Karpas-422 (cell line): ENCODE results near the gene EPHA2. TPM values are rescaled to one million over a fixed set of nuclear protein-coding genes. Genes with fewer than 3 reads are reported as not detected.

Experiments
- DNase-seq: peaks from one replicate; pipeline ENCODE4 v3.0.0-alpha.2; 2015
- H2AFZ ChIP-seq: fragments of 200-600 bp; sonication (generic); 2 replicates; pipeline ENCODE4 v1.6.1; 2014; ENCODE audit warnings: antibody characterized with exemption, low read length, mixed read lengths
- H3K27ac ChIP-seq: fragments of 200-600 bp; sonication (generic); 2 replicates; pipeline ENCODE4 v1.5.1; 2014; ENCODE audit warnings: mild to moderate bottlenecking, low read length, moderate library complexity
- H3K27me3 ChIP-seq: fragments of 200-600 bp; sonication (generic); 2 replicates; pipeline ENCODE4 v1.6.1; 2014; ENCODE audit warnings: low read length, mixed read lengths
- H3K36me3 ChIP-seq: fragments of 200-600 bp; sonication (generic); 2 replicates; pipeline ENCODE4 v1.6.1; 2014; ENCODE audit warnings: low read length, mixed read lengths; ENCODE audit not compliant: insufficient read depth
- H3K4me1 ChIP-seq: fragments of 200-600 bp; sonication (generic); 2 replicates; pipeline ENCODE4 v1.6.1; 2014; ENCODE audit warnings: mild to moderate bottlenecking, low read length, mixed read lengths
- H3K4me2 ChIP-seq: fragments of 200-600 bp; sonication (generic); 2 replicates; pipeline ENCODE4 v1.6.1; 2014; ENCODE audit warnings: low read length, low read depth, mild to moderate bottlenecking; ENCODE audit not compliant: poor library complexity, severe bottlenecking
- H3K4me3 ChIP-seq: fragments of 200-600 bp; sonication (generic); 2 replicates; pipeline ENCODE4 v1.5.1; 2014; ENCODE audit warnings: mild to moderate bottlenecking, antibody characterized with exemption, low read length, mixed read lengths
- H3K79me2 ChIP-seq: fragments of 200-600 bp; sonication (generic); 2 replicates; pipeline ENCODE4 v1.6.1; 2014; ENCODE audit warnings: mild to moderate bottlenecking, low read length, mixed read lengths
- H3K9ac ChIP-seq: fragments of 200-600 bp; sonication (generic); 2 replicates; pipeline ENCODE4 v1.6.0; 2014; ENCODE audit warnings: low read length
- H3K9me2 ChIP-seq: fragments of 200-600 bp; sonication (generic), shearing (Covaris generic); replicated peaks from 2 replicates; pipeline ENCODE4 v1.6.0; 2014; ENCODE audit warnings: mild to moderate bottlenecking, low read length, moderate library complexity; ENCODE audit not compliant: insufficient read depth
- H3K9me3 ChIP-seq: fragments of 300-700, 200-600 bp; sonication (generic); 2 replicates; pipeline ENCODE4 v1.6.1; 2014; ENCODE audit warnings: low read length, mixed read lengths
- H4K20me1 ChIP-seq: fragments of 200-600 bp; sonication (generic); 2 replicates; pipeline ENCODE4 v1.6.1; 2014; ENCODE audit warnings: mild to moderate bottlenecking, antibody characterized with exemption, low read length, low read depth; ENCODE audit not compliant: insufficient read depth
- total RNA-seq: library from RNA; depleted of rRNA; stranded (reverse); fragments of >200 nt; shearing (Covaris generic); gene quantifications from 2 replicates; pipeline ENCODE4 v1.2.3, GENCODE V29; 2014; ENCODE audit warnings: low replicate concordance

The EPHA2 gene
- total RNA-seq, 1 experiment from 2014 or later: not detected

DNA sequence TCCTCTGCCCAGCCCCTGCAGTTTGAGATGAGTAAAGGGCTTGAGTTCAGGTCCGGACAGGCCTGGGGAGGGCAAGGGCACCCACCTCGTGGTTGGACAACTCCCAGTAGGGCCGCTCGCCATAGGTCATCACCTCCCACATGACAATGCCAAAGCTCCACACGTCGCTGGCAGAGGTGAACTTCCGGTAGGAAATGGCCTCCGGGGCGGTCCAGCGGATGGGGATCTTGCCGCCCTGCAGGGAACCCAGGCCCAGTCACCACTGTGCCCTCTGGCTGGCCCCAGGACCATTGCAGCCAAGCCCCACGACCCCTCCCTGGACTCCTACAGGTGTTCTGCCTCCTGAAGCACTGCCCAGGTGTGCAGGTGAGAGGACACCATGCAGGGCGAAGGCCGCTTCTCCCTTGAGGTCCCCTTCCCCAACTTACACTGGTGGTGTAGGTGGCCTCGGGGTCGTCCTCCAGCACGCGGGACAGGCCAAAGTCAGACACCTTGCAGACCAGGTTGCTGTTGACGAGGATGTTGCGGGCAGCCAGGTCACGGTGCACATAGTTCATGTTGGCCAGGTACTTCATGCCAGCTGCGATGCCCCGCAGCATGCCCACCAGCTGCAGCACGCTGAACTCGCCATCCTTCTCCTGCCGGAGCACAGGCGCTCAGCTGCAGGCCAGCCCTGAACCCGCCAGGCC is 24.1 kb downstream of the EPHA2 start:
- Histone ChIP-seq H3K4me1 (no peaks in the 10 kb centered on the region), H3K79me2 (no peaks in the 10 kb centered on the region), H3K36me3 (no peaks in the 10 kb centered on the region), H3K27ac (no peak overlapping the region), H4K20me1 (no peaks in the 10 kb centered on the region), H3K9me3 (no peaks in the 10 kb centered on the region), H2AFZ (no peak overlapping the region), H3K4me3 (no peak overlapping the region), H3K27me3 (no peaks in the 10 kb centered on the region), H3K4me2 (no peak overlapping the region), H3K9ac (no peak overlapping the region), H3K9me2 (no peaks in the 10 kb centered on the region)
- DNase-seq: no peak

DNA sequence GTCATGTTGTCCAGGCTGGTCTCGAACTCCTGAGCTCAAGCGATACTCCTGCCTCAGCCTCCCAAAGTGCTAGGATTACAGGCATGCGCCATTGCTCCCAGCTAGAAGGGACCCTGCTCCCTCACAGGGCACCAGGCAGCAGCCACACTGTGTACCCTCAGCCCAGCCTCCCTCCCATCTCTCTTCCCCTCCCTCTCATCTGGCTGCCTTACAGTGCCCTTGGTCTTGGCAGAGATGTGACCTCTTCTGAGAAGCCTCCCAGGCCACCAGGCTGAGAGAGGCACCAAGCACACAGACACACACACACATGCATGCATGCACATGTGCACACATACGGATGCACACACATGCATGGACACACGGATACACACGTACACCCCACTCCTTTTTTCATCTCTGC is 25.0 kb downstream of the EPHA2 start:
- Histone ChIP-seq H3K27ac (no peak overlapping the region), H3K4me2 (no peak overlapping the region), H3K36me3 (no peaks in the 10 kb centered on the region), H3K4me1 (no peaks in the 10 kb centered on the region), H3K4me3 (no peak overlapping the region), H3K9ac (no peak overlapping the region), H3K27me3 (no peaks in the 10 kb centered on the region), H3K9me3 (no peaks in the 10 kb centered on the region), H3K79me2 (no peaks in the 10 kb centered on the region), H4K20me1 (no peaks in the 10 kb centered on the region), H3K9me2 (no peaks in the 10 kb centered on the region), H2AFZ (no peak overlapping the region)
- DNase-seq: no peak

DNA sequence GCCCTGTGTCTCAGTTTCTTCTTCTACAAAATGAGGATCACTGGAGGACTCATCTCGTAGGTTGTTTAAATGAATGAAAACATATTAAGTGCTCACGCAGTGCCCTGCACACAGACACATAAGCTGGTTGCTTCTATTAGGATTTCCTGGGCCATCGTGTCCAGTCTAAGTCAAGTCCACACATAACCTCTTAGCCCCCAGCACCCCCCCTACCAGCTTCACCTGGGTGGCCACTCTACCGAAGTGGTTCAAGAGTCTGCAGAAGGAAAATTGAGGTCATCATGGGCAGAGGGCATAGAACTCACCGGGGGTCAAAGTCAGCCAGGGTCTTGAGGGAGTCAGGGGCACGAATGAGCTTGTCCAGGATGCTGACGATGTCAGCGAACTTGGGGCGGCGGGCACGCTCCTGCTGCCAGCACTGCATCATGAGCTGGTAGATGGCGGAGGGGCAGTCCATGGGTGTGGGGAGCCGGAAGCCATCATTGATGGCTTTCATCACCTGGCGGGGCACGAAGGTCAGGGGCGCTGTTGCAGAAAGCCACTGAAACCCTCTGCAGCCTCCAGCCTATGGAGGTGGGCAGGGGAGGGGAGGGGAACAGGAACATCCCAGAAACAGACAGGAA is 25.8 kb downstream of the EPHA2 start:
- H3K9me2 ChIP-seq: no peaks in the 10 kb centered on the region
- H3K27me3 ChIP-seq: no peaks in the 10 kb centered on the region
- H3K9ac ChIP-seq: no peak overlapping the region
- no peak overlapping the region for H3K4me2 ChIP-seq
- H3K36me3 ChIP-seq: no peaks in the 10 kb centered on the region
- no peaks in the 10 kb centered on the region for H4K20me1 ChIP-seq
- H3K4me1 ChIP-seq: no peaks in the 10 kb centered on the region
- no peaks in the 10 kb centered on the region for H3K9me3 ChIP-seq
- no peaks in the 10 kb centered on the region for H3K79me2 ChIP-seq
- H3K4me3 ChIP-seq: no peak overlapping the region
- DNase-seq: no peak
- no peak overlapping the region for H2AFZ ChIP-seq
- H3K27ac ChIP-seq: no peak overlapping the region

DNA sequence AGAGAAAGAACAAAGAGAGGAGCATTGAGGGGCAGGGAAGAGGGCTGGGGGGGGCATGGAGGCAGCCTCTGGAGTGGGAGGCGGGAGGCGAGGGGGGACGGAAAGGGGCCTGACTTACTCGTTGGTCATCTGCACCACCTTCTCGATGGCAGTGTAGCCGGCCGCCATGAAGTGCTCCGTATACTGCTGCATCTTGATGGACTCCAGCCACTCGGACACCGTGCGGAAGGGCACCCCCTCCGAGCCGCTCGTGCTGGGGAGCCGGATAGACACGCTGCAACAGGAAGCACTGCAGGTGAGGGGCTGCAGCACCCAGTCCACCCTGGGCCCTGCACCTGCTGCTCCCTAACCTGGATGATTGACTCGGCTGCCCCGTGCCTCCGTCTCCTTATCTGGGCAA is 26.6 kb downstream of the EPHA2 start:
- Histone ChIP-seq H3K9me3 (no peaks in the 10 kb centered on the region), H3K9me2 (no peaks in the 10 kb centered on the region), H3K27ac (no peak overlapping the region), H3K27me3 (no peaks in the 10 kb centered on the region), H3K4me1 (no peaks in the 10 kb centered on the region), H3K4me2 (no peak overlapping the region), H3K79me2 (no peaks in the 10 kb centered on the region), H3K36me3 (no peaks in the 10 kb centered on the region), H3K9ac (no peak overlapping the region), H4K20me1 (no peaks in the 10 kb centered on the region), H3K4me3 (no peak overlapping the region), H2AFZ (no peak overlapping the region)
- DNase-seq: no peak

DNA sequence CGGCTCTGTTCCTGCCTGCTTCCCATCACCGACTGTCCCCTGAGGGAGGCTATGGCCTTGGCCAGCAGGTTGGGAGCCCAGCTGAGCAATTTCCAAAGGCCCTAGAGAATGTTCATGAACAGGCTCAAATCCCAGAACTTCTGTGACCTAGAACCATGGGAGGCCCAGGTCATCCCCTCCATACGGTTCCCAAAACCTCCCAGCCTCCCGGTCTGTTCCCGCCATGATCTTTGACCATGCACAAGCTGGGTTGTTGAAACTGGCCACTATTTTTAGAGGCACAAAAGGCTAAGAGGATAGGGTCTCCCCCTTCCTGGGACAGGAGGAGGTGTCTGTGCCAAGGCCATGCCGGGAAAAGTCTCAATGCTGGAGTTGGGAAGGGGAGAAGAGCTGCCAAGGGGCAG is 27.5 kb downstream of the EPHA2 start:
- no peak overlapping the region for H3K9ac ChIP-seq
- H3K4me3 ChIP-seq: no peak overlapping the region
- no peak overlapping the region for H2AFZ ChIP-seq
- no peaks in the 10 kb centered on the region for H3K36me3 ChIP-seq
- H3K9me2 ChIP-seq: no peaks in the 10 kb centered on the region
- H4K20me1 ChIP-seq: no peaks in the 10 kb centered on the region
- no peaks in the 10 kb centered on the region for H3K27me3 ChIP-seq
- no peaks in the 10 kb centered on the region for H3K79me2 ChIP-seq
- no peak overlapping the region for H3K27ac ChIP-seq
- no peak for DNase-seq
- no peak overlapping the region for H3K4me2 ChIP-seq
- no peaks in the 10 kb centered on the region for H3K4me1 ChIP-seq
- no peaks in the 10 kb centered on the region for H3K9me3 ChIP-seq

DNA sequence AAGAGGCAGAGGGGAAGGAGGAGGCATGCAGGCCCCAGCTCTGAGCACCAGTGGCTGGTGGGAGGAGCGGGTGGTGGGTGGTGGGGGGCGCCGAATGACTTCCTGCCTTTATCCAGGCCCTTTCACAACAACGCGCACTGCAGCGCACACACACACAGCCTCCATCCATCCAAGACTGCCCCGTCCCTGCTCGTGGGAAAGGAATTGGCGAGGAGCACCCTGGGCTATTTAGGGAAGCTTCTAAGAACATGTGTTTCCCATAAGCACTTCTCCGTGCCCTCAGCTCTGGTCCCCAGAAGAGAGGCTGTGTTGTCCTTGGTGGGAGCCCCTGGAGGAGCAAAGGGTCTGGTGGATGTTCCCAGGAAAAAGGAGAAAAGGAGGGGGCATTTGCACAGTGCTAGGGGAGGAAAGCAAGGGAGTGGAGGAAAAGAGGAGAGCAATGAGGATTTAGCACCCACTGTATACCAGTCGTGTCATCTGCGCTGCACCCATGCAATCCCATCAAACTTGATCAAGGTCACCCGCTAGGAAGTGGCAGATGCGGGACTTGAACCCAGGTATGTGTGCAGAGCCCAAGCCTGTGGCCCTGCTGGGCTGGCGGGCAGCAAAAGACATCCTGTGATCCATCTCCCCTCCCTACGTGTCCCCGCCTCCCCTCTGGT is 28.1 kb downstream of the EPHA2 start:
- no peak overlapping the region for H3K27ac ChIP-seq
- DNase-seq: no peak
- no peaks in the 10 kb centered on the region for H4K20me1 ChIP-seq
- no peaks in the 10 kb centered on the region for H3K9me2 ChIP-seq
- H3K36me3 ChIP-seq: no peaks in the 10 kb centered on the region
- H2AFZ ChIP-seq: no peak overlapping the region
- no peaks in the 10 kb centered on the region for H3K79me2 ChIP-seq
- H3K4me1 ChIP-seq: no peaks in the 10 kb centered on the region
- H3K4me2 ChIP-seq: no peak overlapping the region
- no peak overlapping the region for H3K4me3 ChIP-seq
- no peaks in the 10 kb centered on the region for H3K27me3 ChIP-seq
- H3K9me3 ChIP-seq: no peaks in the 10 kb centered on the region
- no peak overlapping the region for H3K9ac ChIP-seq

DNA sequence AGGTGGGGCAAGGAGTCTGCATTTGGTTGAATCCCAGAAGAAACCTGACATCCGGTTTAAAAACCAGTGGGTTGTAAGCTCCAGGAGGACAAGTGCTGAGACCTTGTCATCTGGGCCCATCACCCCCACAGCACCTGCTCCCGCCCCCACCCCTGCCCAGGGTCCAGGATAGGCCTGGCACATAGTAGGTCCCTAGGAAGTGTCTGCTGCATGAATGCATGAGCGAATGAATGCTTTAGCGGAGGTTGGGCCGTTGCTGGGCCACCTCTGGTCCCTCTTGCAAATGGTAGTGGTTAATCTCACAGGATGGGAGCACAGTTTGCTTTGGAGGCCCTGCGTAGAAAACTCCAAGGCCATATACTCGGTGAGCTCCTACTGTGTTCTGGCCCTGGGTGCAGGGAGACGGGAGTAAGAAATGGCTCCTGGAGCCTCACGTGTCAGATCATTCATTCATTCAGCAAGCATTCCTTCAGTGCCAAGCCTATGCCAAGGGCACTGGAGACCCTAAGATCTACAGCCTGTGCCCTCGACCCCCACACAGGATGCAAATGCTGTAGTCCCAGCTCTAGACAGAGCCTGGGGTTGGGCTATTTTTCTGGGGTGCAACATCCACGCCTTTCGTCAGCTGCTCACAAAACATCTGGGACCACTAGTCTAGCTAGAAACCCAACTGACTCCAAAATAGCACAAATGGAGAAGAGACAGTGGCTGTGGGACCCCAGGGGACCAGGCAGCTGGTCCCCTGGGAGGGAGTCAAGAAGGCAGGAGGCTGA is 28.9 kb downstream of the EPHA2 start:
- Histone ChIP-seq H3K4me3 (no peak overlapping the region), H3K27me3 (no peaks in the 10 kb centered on the region), H3K9me2 (no peaks in the 10 kb centered on the region), H3K4me1 (no peaks in the 10 kb centered on the region), H4K20me1 (no peaks in the 10 kb centered on the region), H3K9me3 (no peaks in the 10 kb centered on the region), H3K4me2 (no peak overlapping the region), H3K9ac (no peak overlapping the region), H3K79me2 (no peaks in the 10 kb centered on the region), H2AFZ (no peak overlapping the region), H3K36me3 (no peaks in the 10 kb centered on the region), H3K27ac (no peak overlapping the region)
- DNase-seq: no peak

DNA sequence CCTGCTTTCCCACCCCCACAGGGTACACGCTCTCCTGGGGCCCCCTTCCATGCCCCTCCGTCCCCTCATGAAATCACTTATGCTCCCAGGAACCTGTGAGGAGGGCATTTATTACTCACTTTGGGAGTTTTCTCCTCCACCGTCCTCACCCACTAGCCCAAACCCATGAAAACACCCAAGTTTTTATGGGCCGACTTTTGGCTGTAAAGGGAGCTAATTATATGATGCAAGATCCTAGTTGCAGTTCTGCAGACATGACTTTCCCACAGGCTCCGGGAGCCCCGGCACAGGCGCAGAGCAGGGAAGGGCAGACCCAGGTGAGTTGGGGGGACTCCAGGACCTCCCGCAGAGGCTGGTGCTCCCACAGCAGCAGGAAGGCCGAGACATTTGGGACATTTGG is 29.7 kb downstream of the EPHA2 start:
- H3K27ac ChIP-seq: no peak overlapping the region
- H3K36me3 ChIP-seq: no peaks in the 10 kb centered on the region
- H3K9ac ChIP-seq: no peak overlapping the region
- no peaks in the 10 kb centered on the region for H3K9me2 ChIP-seq
- no peak overlapping the region for H2AFZ ChIP-seq
- H3K4me1 ChIP-seq: no peaks in the 10 kb centered on the region
- H3K4me2 ChIP-seq: no peak overlapping the region
- H3K79me2 ChIP-seq: no peaks in the 10 kb centered on the region
- no peak for DNase-seq
- H4K20me1 ChIP-seq: no peaks in the 10 kb centered on the region
- H3K4me3 ChIP-seq: no peak overlapping the region
- no peaks in the 10 kb centered on the region for H3K27me3 ChIP-seq
- no peaks in the 10 kb centered on the region for H3K9me3 ChIP-seq
